ENCODE data around the gene MR1.

GRCh38 chr1:181089017-181089675 is 55.4 kb downstream of the MR1 start:
- TF ChIP-seq CTCF (conservative IDR thresholded peaks at IDR 0.05 in 1 of 2, IDR thresholded peaks at IDR 0.05 in 1 of 2; ENCODE audit: extremely low read depth in 1 of 2, insufficient read depth in 1 of 2, low read depth in 1 of 2, low read length in 2 of 2): no peak
- no peak for TF ChIP-seq EZH2 (IDR thresholded peaks at IDR 0.05; ENCODE audit: borderline replicate concordance, low read length)

All from mammary epithelial cell (primary cell).